Measurements from ENCODE around the gene HDLBP. TPM values are rescaled to one million over a fixed set of nuclear protein-coding genes. Genes with fewer than 3 reads are reported as not detected.

HDLBP gene
- total RNA-seq, 1 experiment from 2014 or later, result 267 TPM

DNA sequence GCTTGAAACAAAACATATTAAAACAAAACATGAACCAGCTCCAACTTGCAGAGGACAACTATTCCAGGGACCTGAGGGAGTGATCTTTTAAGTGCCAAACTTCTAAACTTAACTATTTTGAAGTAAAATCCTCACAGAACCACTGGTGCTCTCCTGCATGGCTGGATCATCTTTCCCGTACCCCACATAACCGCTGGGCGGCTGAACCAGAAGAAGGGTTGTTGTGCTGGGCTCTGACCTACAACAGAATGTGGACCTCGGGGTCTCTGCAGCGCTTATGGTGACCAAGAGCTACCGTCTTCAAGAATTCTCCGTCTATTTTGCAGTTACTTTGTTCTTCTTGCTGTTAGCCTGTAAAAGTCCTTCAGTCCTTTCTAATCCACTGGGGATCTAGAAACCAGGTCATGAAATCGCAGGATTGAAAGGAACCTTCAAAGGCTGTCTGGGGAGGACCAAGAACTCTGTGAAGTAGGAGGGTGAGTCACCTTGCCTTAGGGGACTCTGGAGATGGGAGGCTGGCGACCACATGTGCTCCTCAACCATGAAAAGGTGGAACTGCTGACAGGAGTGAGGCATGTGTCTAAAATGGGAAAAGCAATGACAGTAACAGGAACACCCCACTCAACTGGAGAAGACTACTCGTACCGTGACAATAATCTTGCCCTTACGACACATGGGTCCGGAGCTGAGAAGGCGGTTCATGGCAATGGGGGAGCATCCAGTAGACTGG, 46.6 kb downstream of the HDLBP start:
- DNase-seq (ENCODE audit: low read depth), result no peak
- in situ Hi-C loops (cut with HindIII; ENCODE audit: low pct_unique_long_range_greater_than_20kb, low sequenced_read_pairs), result no loop called here

DNA sequence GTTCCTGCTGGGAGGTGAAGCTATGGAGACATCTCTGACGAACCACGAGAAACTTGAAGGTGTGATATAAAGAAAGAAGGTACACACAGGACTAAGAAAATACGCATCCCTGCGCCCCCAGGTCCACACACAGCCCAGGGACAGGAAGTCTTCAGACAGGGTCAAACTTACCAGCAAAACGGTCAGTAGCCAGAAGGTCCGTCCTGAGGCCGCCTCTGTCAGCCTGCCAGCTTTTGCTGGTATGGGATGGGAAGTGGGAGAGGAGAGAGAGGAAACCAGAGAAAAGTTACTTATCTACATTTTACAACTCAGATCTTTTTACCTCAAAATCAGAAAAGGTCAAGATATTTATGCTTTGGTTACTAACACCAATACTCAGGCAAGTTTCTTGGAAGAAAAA, 47.2 kb downstream of the HDLBP start:
- in situ Hi-C loops (cut with HindIII; ENCODE audit: low pct_unique_long_range_greater_than_20kb, low sequenced_read_pairs), result no loop called here
- DNase-seq (ENCODE audit: low read depth), result no peak

DNA sequence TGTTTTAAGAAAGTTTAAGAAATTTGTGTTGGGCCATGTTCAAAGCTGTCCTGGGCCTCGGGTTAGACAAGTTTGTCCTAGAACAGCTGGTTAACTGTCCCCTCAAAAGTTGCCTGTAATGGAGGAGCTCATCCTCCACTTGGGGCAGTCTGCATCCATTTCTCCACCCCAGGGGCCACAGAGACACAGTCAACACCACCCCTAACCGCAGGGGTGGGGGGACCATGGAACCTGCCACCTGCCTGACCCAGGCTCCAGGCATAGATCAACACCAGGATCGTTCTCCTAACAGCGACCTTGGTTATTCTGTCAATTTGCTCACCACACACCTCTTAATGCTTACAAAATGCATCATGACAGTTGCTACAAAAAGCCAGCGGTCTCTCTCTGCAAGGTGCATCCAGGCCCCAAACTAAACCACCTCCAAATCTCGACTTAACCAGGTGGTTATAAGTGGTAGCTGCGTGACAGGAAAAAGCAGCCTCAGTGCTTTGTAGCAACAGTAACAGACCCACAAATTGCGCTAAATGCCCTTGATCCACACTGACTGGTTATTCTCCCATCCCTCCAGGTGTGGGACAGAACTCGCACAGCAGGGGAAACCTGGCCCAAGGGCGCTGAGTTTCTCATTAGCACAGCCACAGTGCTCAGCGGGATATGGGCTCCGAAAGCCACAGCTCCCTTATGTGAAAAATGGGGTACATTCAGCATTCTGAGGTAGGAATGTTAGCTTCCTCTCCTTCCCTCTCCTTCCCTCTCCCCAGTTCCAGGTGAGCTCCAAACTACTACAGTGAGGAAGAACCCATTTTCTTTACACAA, 48.0 kb downstream of the HDLBP start:
- in situ Hi-C loops (cut with HindIII; ENCODE audit: low pct_unique_long_range_greater_than_20kb, low sequenced_read_pairs), result no loop called here

GRCh38 chr2:241265506-241265905, 50.0 kb downstream of the HDLBP start:
- in situ Hi-C loops (cut with HindIII; ENCODE audit: low pct_unique_long_range_greater_than_20kb, low sequenced_read_pairs), result no loop called here
- no peak for DNase-seq (ENCODE audit: low read depth)

More for the DNA sequence above, 48.0 kb downstream of the HDLBP start:
- no peak for DNase-seq (ENCODE audit: low read depth)

- in situ Hi-C loops (cut with HindIII; ENCODE audit: low pct_unique_long_range_greater_than_20kb, low sequenced_read_pairs), result no loop called here
- DNase-seq (ENCODE audit: low read depth), result no peak
Measured at GRCh38 chr2:241263061-241263460, 52.4 kb downstream of the HDLBP start.

- DNase-seq (ENCODE audit: low read depth), result no peak
- in situ Hi-C loops (cut with HindIII; ENCODE audit: low pct_unique_long_range_greater_than_20kb, low sequenced_read_pairs), result no loop called here
Measured at GRCh38 chr2:241261628-241262027, 53.8 kb downstream of the HDLBP start.

- in situ Hi-C loops (cut with HindIII; ENCODE audit: low pct_unique_long_range_greater_than_20kb, low sequenced_read_pairs), result no loop called here
- no peak for DNase-seq (ENCODE audit: low read depth)
Measured at GRCh38 chr2:241260911-241261310, 54.6 kb downstream of the HDLBP start.

DNA sequence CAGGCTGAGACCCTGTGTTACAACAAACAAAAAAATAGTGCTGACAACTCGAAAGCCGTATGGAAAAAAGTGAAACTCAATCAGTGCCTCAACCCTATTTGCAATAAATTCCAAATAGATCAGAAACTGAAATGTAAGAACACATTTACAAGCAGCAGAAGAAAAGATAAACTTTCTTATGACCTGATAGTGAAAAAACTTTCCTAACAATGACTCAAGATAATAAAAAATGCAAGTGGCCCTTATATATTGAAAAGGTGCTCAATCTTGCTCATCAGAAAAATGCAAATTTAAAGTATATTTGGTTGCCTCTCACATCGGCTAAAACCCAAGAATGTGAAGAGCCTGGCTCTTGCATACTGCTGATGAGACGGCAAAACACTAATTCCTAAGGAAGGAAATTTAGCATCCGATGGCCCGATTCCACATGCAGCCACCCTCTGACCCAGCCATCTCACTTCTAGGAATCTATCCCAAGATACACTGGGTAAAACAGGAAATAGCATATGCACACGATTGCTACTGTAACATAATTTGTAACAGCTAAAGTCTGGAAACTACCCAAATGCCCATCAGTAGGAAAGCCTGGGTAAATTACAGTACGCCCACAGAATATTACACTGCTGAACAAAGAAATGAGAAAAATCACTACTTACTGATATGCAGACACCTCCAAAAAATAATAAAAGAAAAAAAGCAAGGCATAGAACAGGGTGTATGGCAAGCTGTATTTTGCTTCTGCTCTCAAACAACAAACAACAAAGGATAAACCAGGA, 56.8 kb downstream of the HDLBP start:
- no peak for DNase-seq (ENCODE audit: low read depth)

DNA sequence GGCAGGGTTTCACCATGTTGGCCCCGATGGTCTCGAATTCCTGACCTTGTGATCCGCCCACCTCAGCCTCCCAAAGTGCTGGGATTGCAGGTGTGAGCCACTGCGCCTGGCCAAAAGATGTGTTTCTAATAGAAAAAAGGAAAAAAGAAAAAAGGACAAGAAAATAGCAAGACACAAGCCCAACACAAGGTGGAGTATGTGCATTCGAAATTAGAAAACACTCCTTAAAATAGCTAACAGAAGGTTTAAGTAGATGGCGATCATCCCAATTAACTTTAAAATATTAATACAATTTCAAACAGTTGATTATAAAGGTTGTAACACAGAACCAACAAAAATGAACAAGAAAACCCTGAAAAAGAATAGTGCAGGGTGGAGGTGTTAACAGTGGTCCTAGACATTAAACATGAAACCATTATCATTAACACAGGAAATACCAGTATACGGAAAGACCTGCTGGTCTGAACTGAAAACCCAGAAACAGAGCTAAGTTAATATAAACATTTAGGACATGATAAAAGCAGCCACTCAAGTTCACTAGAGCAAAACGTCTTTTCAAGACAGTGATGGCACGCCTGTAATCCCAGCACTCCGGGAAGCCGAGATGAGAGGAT, 57.9 kb downstream of the HDLBP start:
- in situ Hi-C loops (cut with HindIII; ENCODE audit: low pct_unique_long_range_greater_than_20kb, low sequenced_read_pairs), result no loop called here
- DNase-seq (ENCODE audit: low read depth), result no peak

More for the DNA sequence above, 56.8 kb downstream of the HDLBP start:
- in situ Hi-C loops (cut with HindIII; ENCODE audit: low pct_unique_long_range_greater_than_20kb, low sequenced_read_pairs), result no loop called here

- in situ Hi-C loops (cut with HindIII; ENCODE audit: low pct_unique_long_range_greater_than_20kb, low sequenced_read_pairs), result no loop called here
- DNase-seq (ENCODE audit: low read depth), result no peak
Measured at GRCh38 chr2:241256168-241256545, 59.3 kb downstream of the HDLBP start.

DNA sequence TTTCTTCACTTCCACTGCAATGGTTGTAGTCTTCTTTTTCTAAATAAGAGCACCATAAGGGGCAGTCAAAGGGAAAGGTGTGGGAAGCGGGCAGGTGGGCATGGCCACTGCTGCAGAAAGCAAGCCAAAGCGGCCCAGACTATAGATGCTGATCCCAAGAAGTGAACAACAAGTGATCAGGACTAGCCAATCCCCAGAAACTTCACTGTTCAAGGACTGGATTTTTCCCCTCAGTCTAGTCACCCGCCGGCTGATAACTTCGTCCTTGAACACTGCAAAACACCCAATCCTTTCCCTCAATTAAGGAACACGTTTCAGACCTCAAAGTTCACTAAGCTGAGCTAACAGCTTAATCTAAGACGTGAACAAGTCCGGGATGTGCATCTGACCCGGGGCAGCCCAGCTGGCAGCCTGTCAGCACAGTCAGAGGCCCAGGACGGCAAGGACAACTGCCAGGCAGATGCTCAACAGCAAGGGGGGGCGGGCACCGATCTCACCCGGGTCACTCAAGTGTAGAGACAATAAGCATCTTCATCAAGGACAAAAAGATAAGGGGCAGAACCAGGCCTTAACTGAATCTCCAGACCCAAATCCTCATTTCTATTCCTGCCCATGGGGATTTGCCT, 59.8 kb downstream of the HDLBP start:
- no peak for DNase-seq (ENCODE audit: low read depth)
- in situ Hi-C loops (cut with HindIII; ENCODE audit: low pct_unique_long_range_greater_than_20kb, low sequenced_read_pairs), result no loop called here

- DNase-seq (ENCODE audit: low read depth), result no peak
- in situ Hi-C loops (cut with HindIII; ENCODE audit: low pct_unique_long_range_greater_than_20kb, low sequenced_read_pairs), result no loop called here
Measured at GRCh38 chr2:241254904-241255351, 60.5 kb downstream of the HDLBP start.

DNA sequence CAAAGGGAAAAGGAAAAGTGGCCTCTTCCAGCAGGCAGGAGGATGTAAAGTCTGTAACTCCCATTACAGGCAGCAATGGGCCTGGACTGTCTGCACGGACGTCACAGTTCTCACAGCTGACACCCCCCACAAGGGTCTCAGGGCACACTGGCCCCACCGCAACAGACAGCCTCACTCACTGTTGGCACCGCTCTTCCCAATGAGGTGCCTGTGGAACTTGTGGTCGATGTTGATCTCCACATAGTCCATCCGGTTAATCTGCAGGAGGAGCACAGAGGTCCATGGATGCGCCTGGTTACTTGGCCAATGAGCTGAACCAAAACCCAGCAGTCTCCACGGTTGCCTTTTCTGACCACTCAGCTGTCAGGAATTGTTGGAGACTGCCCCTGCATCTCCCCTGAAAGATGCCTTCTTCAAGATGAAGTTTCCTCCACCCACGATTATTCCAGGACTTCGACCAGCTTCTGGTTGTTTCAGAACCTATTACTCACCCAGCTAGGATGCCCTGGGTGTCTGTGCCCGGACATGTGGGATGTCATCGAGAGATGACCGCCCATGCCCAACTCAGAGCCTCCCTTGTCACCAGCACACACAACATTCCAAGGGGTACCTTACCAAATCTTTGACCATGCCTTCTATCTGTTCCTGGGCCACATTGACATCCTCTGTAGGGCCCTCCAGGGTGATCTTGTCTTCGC, 62.5 kb downstream of the HDLBP start:
- DNase-seq (ENCODE audit: low read depth), result no peak
- in situ Hi-C loops (cut with HindIII; ENCODE audit: low pct_unique_long_range_greater_than_20kb, low sequenced_read_pairs), result no loop called here

GRCh38 chr2:241249654-241250053, 65.8 kb downstream of the HDLBP start:
- DNase-seq (ENCODE audit: low read depth), result no peak
- in situ Hi-C loops (cut with HindIII; ENCODE audit: low pct_unique_long_range_greater_than_20kb, low sequenced_read_pairs), result no loop called here

- no peak for DNase-seq (ENCODE audit: low read depth)
- in situ Hi-C loops (cut with HindIII; ENCODE audit: low pct_unique_long_range_greater_than_20kb, low sequenced_read_pairs), result no loop called here
Measured at GRCh38 chr2:241248897-241249296, 66.6 kb downstream of the HDLBP start.

GRCh38 chr2:241248289-241248688, 67.2 kb downstream of the HDLBP start:
- DNase-seq (ENCODE audit: low read depth), result no peak
- in situ Hi-C loops (cut with HindIII; ENCODE audit: low pct_unique_long_range_greater_than_20kb, low sequenced_read_pairs), result no loop called here

GRCh38 chr2:241244368-241244767, 71.1 kb downstream of the HDLBP start:
- no peak for DNase-seq (ENCODE audit: low read depth)
- in situ Hi-C loops (cut with HindIII; ENCODE audit: low pct_unique_long_range_greater_than_20kb, low sequenced_read_pairs), result no loop called here

- DNase-seq (ENCODE audit: low read depth), result no peak
- in situ Hi-C loops (cut with HindIII; ENCODE audit: low pct_unique_long_range_greater_than_20kb, low sequenced_read_pairs), result no loop called here
Measured at GRCh38 chr2:241242306-241242705, 73.2 kb downstream of the HDLBP start.
